HG02938 (cell line): ENCODE data around the gene RAB27B.
"Not testable (repeated sequence)": the region's sequence is repeated elsewhere in the genome, so short reads cannot be mapped to it uniquely, and the experiment has no call there.

ENCODE experiments used
- ATAC-seq: cut with Tn5 transposase; IDR thresholded peaks from one replicate; pipeline ENCODE4 v1.9.1; 2021; ENCODE audit warnings: mild to moderate bottlenecking, moderate library complexity; ENCODE audit not compliant: unreplicated experiment

RAB27B gene

DNA sequence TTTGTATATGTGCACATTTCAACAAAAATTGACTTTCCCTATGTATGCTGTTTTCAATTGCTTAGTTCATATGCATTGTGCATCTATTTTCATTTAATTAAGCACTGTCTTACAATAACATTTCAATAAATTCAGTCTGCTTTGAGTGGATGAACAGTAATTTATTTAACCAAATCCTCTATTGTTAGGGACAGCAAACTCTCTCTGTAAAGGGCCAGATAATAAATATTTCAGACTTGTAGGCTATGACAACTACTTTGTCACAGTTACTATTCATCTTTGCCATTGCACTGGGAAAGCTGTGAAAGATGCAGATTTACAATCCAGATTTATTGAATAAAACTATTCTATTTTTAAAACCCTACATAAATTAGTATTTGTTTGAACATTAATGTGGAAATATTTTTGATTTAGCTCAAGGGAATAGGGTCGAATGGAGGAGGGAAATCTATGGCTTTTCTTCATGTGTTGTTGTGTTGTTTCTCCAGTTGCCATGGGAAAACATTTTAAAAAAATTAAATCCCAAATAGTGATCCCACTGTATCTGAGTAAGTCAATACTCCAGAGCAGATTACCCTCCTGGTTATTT is 14.2 kb upstream of the RAB27B start:
- ATAC-seq, result no peak

GRCh38 chr18:54815086-54815485 is 13.2 kb upstream of the RAB27B start:
- no peak for ATAC-seq

DNA sequence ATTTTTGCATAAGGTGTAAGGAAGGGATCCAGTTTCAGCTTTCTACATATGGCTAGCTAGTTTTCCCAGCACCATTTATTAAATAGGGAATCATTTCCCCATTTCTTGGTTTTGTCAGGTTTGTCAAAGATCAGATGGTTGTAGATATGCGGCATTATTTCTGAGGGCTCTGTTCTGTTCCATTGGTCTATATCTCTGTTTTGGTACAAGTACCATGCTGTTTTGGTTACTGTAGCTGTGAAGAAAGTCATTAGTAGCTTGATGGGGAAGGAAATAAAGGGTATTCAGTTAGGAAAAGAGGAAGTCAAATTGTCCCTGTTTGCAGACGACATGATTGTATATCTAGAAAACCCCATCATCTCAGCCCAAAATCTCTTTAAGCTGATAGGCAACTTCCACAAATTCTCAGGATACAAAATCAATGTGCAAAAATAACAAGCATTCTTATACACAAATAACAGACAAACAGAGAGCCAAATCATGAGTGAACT is 7.4 kb upstream of the RAB27B start:
- ATAC-seq, result not testable (repeated sequence)

DNA sequence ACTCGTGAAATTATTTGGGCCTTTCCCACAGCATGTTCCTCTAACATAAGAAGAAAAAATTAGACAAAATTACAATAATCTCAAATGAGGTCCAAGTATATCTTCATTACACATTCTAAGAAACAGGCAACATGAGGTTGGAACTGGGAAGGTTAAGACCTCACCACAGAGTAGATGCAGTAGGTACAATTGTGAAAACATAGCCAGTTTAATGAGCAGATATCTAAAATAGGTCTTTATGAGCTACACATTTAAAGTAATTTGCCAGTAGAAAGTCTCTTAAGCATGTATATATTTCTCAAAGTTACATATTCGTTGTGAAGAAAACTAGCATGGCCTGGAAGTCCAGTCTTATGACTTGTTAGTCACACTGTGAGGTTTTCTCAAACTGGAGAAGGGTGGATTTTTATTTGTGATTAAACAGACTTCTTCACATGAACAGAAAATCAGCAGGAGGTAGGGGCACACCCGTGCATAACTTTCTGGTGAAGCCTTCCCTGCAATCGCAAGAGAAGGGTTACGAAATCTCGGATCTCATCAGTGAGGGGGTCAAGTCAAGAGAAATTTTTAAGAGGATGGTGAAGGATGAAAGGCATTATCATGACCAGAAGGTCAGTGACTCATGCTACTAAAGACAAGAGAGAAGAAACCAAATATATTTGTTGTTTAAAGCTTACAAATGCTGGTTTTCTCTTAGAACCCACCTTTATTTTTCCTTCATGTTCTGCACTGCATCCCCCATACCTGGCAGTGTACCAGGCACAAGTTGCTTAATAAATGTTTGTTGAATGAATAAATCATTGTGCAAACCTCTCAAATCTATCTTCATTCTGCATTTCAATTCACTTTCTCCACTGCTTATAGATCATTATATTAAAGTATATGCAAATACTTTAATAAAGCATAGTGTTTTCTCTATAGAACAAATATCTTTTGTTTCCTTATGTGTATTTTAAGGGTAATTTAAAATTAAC is 5.1 kb upstream of the RAB27B start:
- no peak for ATAC-seq

DNA sequence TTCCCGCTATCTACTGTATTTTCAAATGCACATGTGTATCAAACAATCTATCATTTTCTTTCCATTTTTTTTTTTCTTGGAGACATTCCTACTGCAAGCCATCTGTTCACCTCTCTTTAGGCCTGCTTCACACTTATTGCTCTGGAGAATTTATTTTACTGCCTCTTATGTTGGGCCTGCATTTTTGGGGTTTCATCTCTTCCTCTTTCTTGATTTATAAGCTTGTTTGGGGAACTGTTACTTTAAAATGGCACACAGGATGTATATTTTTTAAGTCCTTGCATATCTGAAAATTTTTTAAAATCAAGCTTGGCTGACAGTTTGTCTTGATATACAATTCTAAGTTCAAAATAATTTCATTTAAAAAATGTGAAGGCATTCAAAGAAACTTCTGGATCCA is 3.5 kb upstream of the RAB27B start:
- ATAC-seq, result no peak

GRCh38 chr18:54825601-54826344 is 2.5 kb upstream of the RAB27B start:
- ATAC-seq, result no peak

DNA sequence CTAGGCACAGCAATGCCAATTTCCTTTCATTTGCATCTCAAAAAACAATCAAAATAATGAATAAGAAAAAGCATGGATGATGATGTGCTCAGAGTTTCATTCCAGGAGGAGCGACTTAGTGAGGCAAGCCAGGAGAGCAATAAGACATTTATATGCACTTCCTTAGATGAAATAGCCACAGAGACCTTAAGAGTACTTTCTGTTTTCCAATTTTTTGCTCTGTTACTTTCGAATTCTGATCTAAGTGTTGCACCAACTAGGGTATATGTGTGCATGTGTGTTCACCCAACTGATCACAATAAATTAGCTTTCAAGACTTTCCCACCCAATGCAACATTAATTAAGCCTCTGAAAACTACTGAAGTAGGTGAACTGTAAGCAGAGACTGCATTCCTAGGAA is 709 bp downstream of the RAB27B start:
- no peak for ATAC-seq

GRCh38 chr18:54829856-54830255 is 1.6 kb downstream of the RAB27B start:
- ATAC-seq, result no peak

- ATAC-seq, result no peak
Observed at GRCh38 chr18:54830260-54830659, 2.0 kb downstream of the RAB27B start.

- no peak for ATAC-seq
Observed at GRCh38 chr18:54830866-54831265, 2.6 kb downstream of the RAB27B start.

- no peak for ATAC-seq
Observed at GRCh38 chr18:54835944-54836343, 7.7 kb downstream of the RAB27B start.

DNA sequence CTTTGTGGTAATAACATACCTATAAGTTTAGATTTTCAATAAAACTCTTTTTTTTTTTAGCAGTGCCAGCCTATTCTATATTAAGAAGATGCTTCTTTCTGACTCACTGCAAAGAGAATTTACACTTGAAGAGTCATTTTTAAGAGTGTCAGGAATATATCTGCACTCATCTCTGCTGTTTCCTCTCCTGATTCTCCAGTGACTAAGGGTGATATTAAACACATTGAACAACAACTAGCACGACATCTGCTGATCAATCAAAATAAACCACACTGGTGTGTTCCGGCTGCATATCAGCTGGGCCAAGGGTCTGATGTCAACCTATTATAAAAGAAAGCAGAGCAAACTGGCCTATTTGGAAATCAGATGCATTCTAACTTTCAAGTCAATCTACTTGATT is 15.0 kb downstream of the RAB27B start:
- no peak for ATAC-seq

GRCh38 chr18:54845787-54846186 is 17.5 kb downstream of the RAB27B start:
- ATAC-seq, result no peak

DNA sequence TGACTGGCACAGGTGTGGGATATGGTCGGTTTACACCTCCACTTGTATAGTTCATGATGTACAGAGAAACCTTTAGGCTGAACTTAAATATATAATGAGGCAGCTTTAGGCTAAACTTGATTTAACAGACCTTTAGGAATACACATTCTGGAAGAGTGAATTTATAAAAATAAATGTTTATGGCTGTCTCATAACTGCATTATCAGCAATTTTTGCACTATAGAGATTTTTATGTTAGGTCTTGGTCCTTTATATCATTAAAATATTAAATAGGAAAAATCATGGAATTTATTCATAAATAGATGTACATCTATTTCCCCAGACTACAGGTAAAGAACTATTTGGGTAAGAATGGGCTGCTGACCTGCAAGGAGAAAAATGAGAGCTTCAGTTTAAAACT is 19.8 kb downstream of the RAB27B start:
- no peak for ATAC-seq

- ATAC-seq, result no peak
Observed at GRCh38 chr18:54849683-54850082, 21.4 kb downstream of the RAB27B start.

- no peak for ATAC-seq
Observed at GRCh38 chr18:54850598-54850997, 22.3 kb downstream of the RAB27B start.

- no peak for ATAC-seq
Observed at GRCh38 chr18:54852780-54853675, 24.8 kb downstream of the RAB27B start.

DNA sequence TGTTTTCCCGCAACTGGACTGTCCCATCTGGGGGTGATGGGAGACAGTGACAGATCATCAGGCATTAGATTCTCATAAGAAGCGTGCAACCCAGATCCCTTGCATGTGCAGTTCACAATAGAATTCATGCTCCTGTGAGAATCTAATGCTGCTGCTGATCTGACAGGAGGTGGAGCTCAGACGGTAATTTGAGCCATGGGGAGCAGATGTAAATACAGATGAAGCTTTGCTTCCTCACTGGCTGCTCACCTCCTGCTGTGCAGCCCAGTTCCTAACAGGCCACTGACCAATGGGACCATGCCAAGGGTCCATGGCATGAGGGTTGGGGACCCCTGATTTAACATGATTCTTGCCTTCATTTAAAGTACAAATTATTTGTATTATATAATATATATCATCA is 26.8 kb downstream of the RAB27B start:
- ATAC-seq, result not testable (repeated sequence)

DNA sequence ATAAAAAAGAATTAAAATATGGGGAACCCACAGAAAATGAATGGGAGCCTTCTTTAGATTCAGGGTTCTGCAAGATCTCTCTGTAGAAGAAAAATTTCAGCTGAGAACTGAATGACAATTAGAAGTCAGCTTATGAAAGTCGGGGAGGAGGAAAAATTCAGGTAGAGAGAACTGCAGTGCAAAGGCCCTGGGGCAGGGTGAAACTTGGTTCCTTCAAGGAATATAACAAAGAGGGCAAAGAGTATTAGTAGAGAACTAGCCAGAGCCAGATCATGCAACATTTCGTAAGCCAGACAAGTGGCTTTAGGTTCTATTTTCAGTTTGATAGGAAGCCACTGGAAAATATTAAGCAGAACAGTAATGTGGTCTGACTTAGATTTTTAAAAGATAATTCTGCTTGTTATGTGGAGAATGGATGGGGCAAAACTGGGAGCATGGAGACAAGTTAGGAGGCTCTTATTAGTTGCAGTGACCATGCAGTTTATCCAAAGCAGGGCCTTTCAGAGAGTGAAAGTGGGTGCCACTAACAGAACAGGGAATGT is 27.9 kb downstream of the RAB27B start:
- ATAC-seq, result no peak

DNA sequence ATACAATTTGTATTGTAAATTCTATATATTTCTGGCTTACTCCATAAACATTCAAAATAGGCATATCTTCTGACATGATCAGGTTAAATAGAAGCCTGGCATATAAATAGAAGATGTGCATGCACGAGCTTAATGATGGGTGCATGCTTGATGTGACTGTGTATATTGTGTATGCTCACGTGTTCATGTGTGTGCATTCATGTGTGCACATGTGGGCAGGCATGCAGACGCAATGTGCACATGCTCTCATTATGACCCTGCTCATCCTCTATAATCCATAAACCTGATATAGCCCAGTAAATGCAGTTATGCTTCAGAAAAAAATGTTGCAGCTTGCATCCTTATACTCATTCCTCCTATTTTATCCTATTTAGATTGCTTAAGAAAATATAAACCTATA is 29.2 kb downstream of the RAB27B start:
- ATAC-seq, result no peak
